Effector memory CD4-positive, alpha-beta T cell (primary cell): ENCODE data around the gene TSHZ3.

Experiments
- DNase-seq, 3 donors: peaks; one replicate each; pipeline ENCODE4 v3.0.0-alpha.2; 2020
- H3K27ac ChIP-seq: 2 replicates; pipeline ENCODE4 v1.7.0; 2013; ENCODE audit warnings: mild to moderate bottlenecking, low read length, moderate library complexity; ENCODE audit not compliant: insufficient read depth, poor library complexity, severe bottlenecking
- H3K27me3 ChIP-seq: replicated peaks from 2 replicates; pipeline ENCODE4 v1.7.0; 2013; ENCODE audit warnings: mild to moderate bottlenecking, low read length; ENCODE audit not compliant: insufficient read depth, control insufficient read depth, poor library complexity, severe bottlenecking
- H3K36me3 ChIP-seq: 2 replicates; pipeline ENCODE4 v1.7.0; 2013; ENCODE audit warnings: mild to moderate bottlenecking, low read length, moderate library complexity; ENCODE audit not compliant: control insufficient read depth, insufficient read depth
- H3K4me1 ChIP-seq: 2 replicates; pipeline ENCODE4 v1.7.0; 2013; ENCODE audit warnings: low read length, mild to moderate bottlenecking; ENCODE audit not compliant: control insufficient read depth, insufficient read depth, poor library complexity, severe bottlenecking
- H3K4me3 ChIP-seq: 2 replicates; pipeline ENCODE4 v1.7.0; 2013; ENCODE audit warnings: low read length, low read depth, mild to moderate bottlenecking; ENCODE audit not compliant: insufficient read depth, poor library complexity, severe bottlenecking
- H3K9me3 ChIP-seq: 2 replicates; pipeline ENCODE4 v1.7.0; 2013; ENCODE audit warnings: mild to moderate bottlenecking, low read length, moderate library complexity; ENCODE audit not compliant: control insufficient read depth

TSHZ3 gene

GRCh38 chr19:31252441-31252840 is 96.8 kb downstream of the TSHZ3 start:
- Histone ChIP-seq H3K4me1 (no peaks in the 10 kb centered on the region), H3K27ac (no peak overlapping the region), H3K4me3 (no peak overlapping the region), H3K36me3 (no peaks in the 10 kb centered on the region), H3K9me3 (no peaks in the 10 kb centered on the region), H3K27me3 (no peaks in the 10 kb centered on the region)
- DNase-seq = no peak

- Histone ChIP-seq H3K4me1 (no peaks in the 10 kb centered on the region), H3K27ac (no peak overlapping the region), H3K9me3 (no peaks in the 10 kb centered on the region), H3K27me3 (no peaks in the 10 kb centered on the region), H3K36me3 (no peaks in the 10 kb centered on the region), H3K4me3 (no peak overlapping the region)
- no peak for DNase-seq
These were observed 100.0 kb downstream of the TSHZ3 start for GRCh38 chr19:31249217-31249616.

GRCh38 chr19:31235806-31236205 is 113.4 kb downstream of the TSHZ3 start:
- Histone ChIP-seq H3K4me3 (no peak overlapping the region), H3K27me3 (peaks cover 7% of the 10 kb centered on the region), H3K9me3 (no peaks in the 10 kb centered on the region), H3K36me3 (no peaks in the 10 kb centered on the region), H3K27ac (no peak overlapping the region), H3K4me1 (no peaks in the 10 kb centered on the region)
- DNase-seq = no peak

GRCh38 chr19:31233295-31233800 is 115.9 kb downstream of the TSHZ3 start:
- no peak overlapping the region for H3K27ac ChIP-seq
- H3K4me3 ChIP-seq = no peak overlapping the region
- DNase-seq = no peak

GRCh38 chr19:31232871-31233270 is 116.4 kb downstream of the TSHZ3 start:
- Histone ChIP-seq H3K9me3 (no peaks in the 10 kb centered on the region), H3K4me1 (no peaks in the 10 kb centered on the region), H3K36me3 (no peaks in the 10 kb centered on the region), H3K27me3 (peaks cover 7% of the 10 kb centered on the region), H3K27ac (no peak overlapping the region), H3K4me3 (no peak overlapping the region)
- no peak for DNase-seq

More at GRCh38 chr19:31233295-31233800, 115.9 kb downstream of the TSHZ3 start:
- no peaks in the 10 kb centered on the region for H3K9me3 ChIP-seq
- H3K4me1 ChIP-seq = no peaks in the 10 kb centered on the region
- H3K36me3 ChIP-seq = no peaks in the 10 kb centered on the region
- peaks cover 7% of the 10 kb centered on the region for H3K27me3 ChIP-seq

GRCh38 chr19:31232180-31232579 is 117.1 kb downstream of the TSHZ3 start:
- H3K9me3 ChIP-seq = no peaks in the 10 kb centered on the region
- no peak overlapping the region for H3K4me3 ChIP-seq
- no peak for DNase-seq
- no peaks in the 10 kb centered on the region for H3K4me1 ChIP-seq
- no peaks in the 10 kb centered on the region for H3K36me3 ChIP-seq
- H3K27me3 ChIP-seq = peaks cover 7% of the 10 kb centered on the region
- H3K27ac ChIP-seq = no peak overlapping the region

GRCh38 chr19:31231237-31231636 is 118.0 kb downstream of the TSHZ3 start:
- Histone ChIP-seq H3K4me3 (no peak overlapping the region), H3K27me3 (peaks cover 7% of the 10 kb centered on the region), H3K4me1 (no peaks in the 10 kb centered on the region), H3K36me3 (no peaks in the 10 kb centered on the region), H3K9me3 (no peaks in the 10 kb centered on the region), H3K27ac (no peak overlapping the region)
- no peak for DNase-seq

GRCh38 chr19:31226151-31226935 is 122.9 kb downstream of the TSHZ3 start:
- no peak overlapping the region for H3K4me3 ChIP-seq
- H3K36me3 ChIP-seq = no peaks in the 10 kb centered on the region
- no peak for DNase-seq
- no peaks in the 10 kb centered on the region for H3K27me3 ChIP-seq
- H3K27ac ChIP-seq = no peak overlapping the region
- no peaks in the 10 kb centered on the region for H3K4me1 ChIP-seq
- H3K9me3 ChIP-seq = no peaks in the 10 kb centered on the region
